NB4 (cell line): Measurements from ENCODE around the gene TBX4.

Experiments used
- CTCF ChIP-seq: IDR thresholded peaks from one replicate; pipeline ENCODE4 v1.5.1; 2012; ENCODE audit warnings: low read depth, low read length
- MYC ChIP-seq: IDR thresholded peaks from 2 replicates; pipeline ENCODE4 v1.6.1; 2011; ENCODE audit warnings: low read depth, low read length
- POLR2A ChIP-seq: IDR thresholded peaks from 2 replicates; pipeline ENCODE4 v1.6.1; 2011; ENCODE audit warnings: mild to moderate bottlenecking; ENCODE audit not compliant: insufficient read length; ENCODE audit errors: extremely low read depth
- TF ChIP-seq, protein P1 (sequence below): IDR thresholded peaks from 2 replicates; pipeline ENCODE4 v1.6.1; 2011; ENCODE audit warnings: low read depth, low read length

DNA sequence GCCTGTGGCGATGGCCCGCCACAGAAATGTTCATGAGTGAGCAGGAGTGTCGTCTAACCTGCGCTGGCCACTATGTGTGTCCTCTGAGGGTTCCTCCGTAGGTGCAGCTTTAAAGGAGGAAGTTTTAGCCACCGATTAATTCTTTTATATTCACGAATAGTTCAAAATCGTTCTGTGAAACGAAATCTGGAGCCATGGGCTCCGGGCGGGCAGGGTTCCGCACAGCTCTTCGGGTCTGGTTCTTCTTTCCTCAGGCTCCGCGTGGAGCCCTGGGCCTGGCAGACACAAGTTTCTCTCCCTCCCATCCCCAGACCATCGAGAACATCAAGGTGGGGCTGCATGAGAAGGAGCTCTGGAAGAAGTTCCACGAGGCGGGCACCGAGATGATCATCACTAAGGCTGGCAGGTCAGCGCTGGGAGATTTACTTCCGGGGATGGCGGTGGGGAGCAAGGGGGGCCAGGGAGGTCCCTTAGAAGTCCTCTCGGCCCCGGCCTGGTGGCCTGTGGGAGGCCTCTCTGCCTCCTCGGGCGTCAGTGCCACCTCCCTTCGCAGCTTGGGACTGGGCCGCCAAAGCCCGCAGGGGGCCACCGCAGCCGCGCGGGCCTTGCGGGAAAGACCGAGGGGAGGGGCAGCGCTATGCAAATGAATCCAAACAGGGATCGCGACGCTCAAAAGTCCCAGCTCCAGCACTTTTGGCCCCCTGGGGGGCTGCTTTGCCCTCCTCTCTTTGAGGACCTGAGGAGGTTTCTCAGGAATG is 5.2 kb downstream of the TBX4 start:
- no peak for TF ChIP-seq CTCF
- TF ChIP-seq MYC, result no peak
- TF ChIP-seq, protein P1, sequence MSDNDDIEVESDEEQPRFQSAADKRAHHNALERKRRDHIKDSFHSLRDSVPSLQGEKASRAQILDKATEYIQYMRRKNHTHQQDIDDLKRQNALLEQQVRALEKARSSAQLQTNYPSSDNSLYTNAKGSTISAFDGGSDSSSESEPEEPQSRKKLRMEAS, result no peak
- no peak for TF ChIP-seq POLR2A
